Testis (tissue), 3 donors: ENCODE data around the gene COL6A2. TPM values are rescaled to one million over a fixed set of nuclear protein-coding genes. Genes with fewer than 3 reads are reported as not detected.

Source experiments
- DNase-seq: peaks from one replicate; pipeline ENCODE4 v3.0.0-alpha.2; 2019
- H3K27ac ChIP-seq, 2 donors: fragments of 200-600 bp; sonication (generic); one replicate each; pipeline ENCODE4 v1.5.1; 2019
- H3K27me3 ChIP-seq: fragments of 200-600 bp; sonication (generic); one replicate; pipeline ENCODE4 v1.5.1; 2019
- H3K36me3 ChIP-seq: fragments of 200-600 bp; sonication (generic); one replicate; pipeline ENCODE4 v1.5.1; 2017; ENCODE audit warnings: low read depth; ENCODE audit errors: missing control alignments
- H3K4me1 ChIP-seq: fragments of 200-600 bp; sonication (generic); one replicate; pipeline ENCODE4 v1.5.1; 2019
- H3K4me3 ChIP-seq, 2 donors: fragments of 200-600 bp; sonication (generic); one replicate each; pipeline ENCODE4 v1.5.1; 2017 to 2019
- H3K9me3 ChIP-seq: fragments of 200-600 bp; sonication (generic); one replicate; pipeline ENCODE4 v1.5.1; 2017
- CTCF ChIP-seq, 3 experiments: fragments of 450-650 bp in 2 of 3; fragments of 200-600 bp in 1 of 3; sonication (generic) in 1 of 3; IDR thresholded peaks; one replicate each; pipeline ENCODE4 v1.5.1; 2016 to 2019; ENCODE audit warnings: antibody characterized with exemption in 3 of 3, mild to moderate bottlenecking in 2 of 3, moderate library complexity in 1 of 3
- POLR2A ChIP-seq: fragments of 450-650 bp; IDR thresholded peaks from one replicate; pipeline ENCODE4 v1.6.1; 2017; ENCODE audit warnings: antibody characterized with exemption, mild to moderate bottlenecking, moderate library complexity
- WGBS, 2 donors: methylation state at CpG; one replicate each; pipeline ENCODE4 v1.1.5; 2018; 5-methylcytosine and 5-hydroxymethylcytosine counted together
- intact Hi-C: fragments of 100-400 bp; cut with DNase I; formaldehyde crosslinking; loops from one replicate; pipeline ENCODE4 v1.15.1; 2023; ENCODE audit warnings: low total_unique reads
- polyA plus RNA-seq: library from polyadenylated mRNA; stranded (reverse); fragments of 350-450 nt; fragmentation: Illumina TruSeq; extraction: RNeasy Lipid Tissue Mini Kit (QIAGEN cat#74804); gene quantifications from one replicate; pipeline ENCODE4 v1.2.3, GENCODE V29; 2014; ENCODE audit warnings: low read depth, low replicate concordance; ENCODE audit not compliant: insufficient read depth
- total RNA-seq, 2 donors: library from RNA; depleted of rRNA; stranded (reverse); fragments of >200 nt; gene quantifications; one replicate each; pipeline ENCODE4 v1.2.3, GENCODE V29; 2016

The COL6A2 gene
- total and polyA plus RNA-seq, 3 donors from 2014 or later: 192 to 362 (median 236) TPM

GRCh38 chr21:46128106-46128932, 30.4 kb downstream of the COL6A2 start:
- intact Hi-C loops: no loop called here
- WGBS, 2 donors: 59 to 78% methylated on average over 17 to 23 of the region's 23 CpGs
- no peak for DNase-seq
- no peaks in the 10 kb centered on the region for H3K4me1 ChIP-seq
- H3K9me3 ChIP-seq: no peaks in the 10 kb centered on the region
- no peak overlapping the region for H3K4me3 ChIP-seq
- TF ChIP-seq POLR2A: no peak
- TF ChIP-seq CTCF (IDR thresholded peaks at IDR 0.05): no peak
- H3K27ac ChIP-seq: no peak overlapping the region
- no peaks in the 10 kb centered on the region for H3K27me3 ChIP-seq
- no peaks in the 10 kb centered on the region for H3K36me3 ChIP-seq

GRCh38 chr21:46128933-46129571, 31.1 kb downstream of the COL6A2 start:
- no peaks in the 10 kb centered on the region for H3K27me3 ChIP-seq
- no peak overlapping the region for H3K27ac ChIP-seq
- no peak for TF ChIP-seq CTCF (IDR thresholded peaks at IDR 0.05)
- TF ChIP-seq POLR2A: no peak
- WGBS, 2 donors: 83 to 92% methylated on average over 40 to 45 of the region's 45 CpGs
- no peaks in the 10 kb centered on the region for H3K4me1 ChIP-seq
- H3K36me3 ChIP-seq: no peaks in the 10 kb centered on the region
- intact Hi-C loops: no loop called here
- H3K4me3 ChIP-seq: no peak overlapping the region
- no peaks in the 10 kb centered on the region for H3K9me3 ChIP-seq
- no peak for DNase-seq

- no peak for TF ChIP-seq POLR2A
- TF ChIP-seq CTCF (IDR thresholded peaks at IDR 0.05): no peak
- WGBS, 2 donors: 91 to 100% methylated on average over 1 to 27 of the region's 27 CpGs
- intact Hi-C loops: no loop called here
- Histone ChIP-seq H3K27me3 (no peaks in the 10 kb centered on the region), H3K27ac (no peak overlapping the region), H3K4me1 (no peaks in the 10 kb centered on the region), H3K36me3 (no peaks in the 10 kb centered on the region), H3K4me3 (no peak overlapping the region), H3K9me3 (no peaks in the 10 kb centered on the region)
- DNase-seq: no peak
These were observed 32.1 kb downstream of the COL6A2 start for GRCh38 chr21:46129846-46130651.

GRCh38 chr21:46130831-46131587, 33.1 kb downstream of the COL6A2 start:
- H3K27me3 ChIP-seq: no peaks in the 10 kb centered on the region
- 59 to 72% methylated on average over 10 to 22 of the region's 22 CpGs for WGBS, 2 donors
- H3K4me3 ChIP-seq: no peak overlapping the region
- intact Hi-C loops: no loop called here
- no peak for TF ChIP-seq POLR2A
- TF ChIP-seq CTCF (IDR thresholded peaks at IDR 0.05): no peak
- no peaks in the 10 kb centered on the region for H3K9me3 ChIP-seq
- no peak overlapping the region for H3K27ac ChIP-seq
- no peak for DNase-seq
- no peaks in the 10 kb centered on the region for H3K4me1 ChIP-seq
- no peaks in the 10 kb centered on the region for H3K36me3 ChIP-seq
